Muscle of leg (tissue), 11 donors: Measurements from ENCODE around the gene FGF14. TPM values are rescaled to one million over a fixed set of nuclear protein-coding genes. Genes with fewer than 3 reads are reported as not detected.

Experiments used
- DNase-seq: peaks from one replicate; pipeline ENCODE4 v3.0.0; 2013
- H3K27ac ChIP-seq: one replicate; pipeline ENCODE4 v1.5.1; 2013; ENCODE audit warnings: mild to moderate bottlenecking, low read length, control low read depth
- H3K27me3 ChIP-seq: one replicate; pipeline ENCODE4 v1.6.1; 2013; ENCODE audit warnings: low read length; ENCODE audit not compliant: control insufficient read depth, insufficient read depth
- H3K36me3 ChIP-seq: one replicate; pipeline ENCODE4 v1.6.1; 2013; ENCODE audit warnings: low read length; ENCODE audit not compliant: control insufficient read depth, insufficient read depth
- H3K4me1 ChIP-seq: one replicate; pipeline ENCODE4 v1.6.1; 2013; ENCODE audit warnings: low read length; ENCODE audit not compliant: control insufficient read depth, insufficient read depth
- H3K4me3 ChIP-seq: one replicate; pipeline ENCODE4 v1.5.1; 2013; ENCODE audit warnings: low read length, control low read depth
- H3K9me3 ChIP-seq: replicated peaks from 2 replicates; pipeline ENCODE4 v1.6.1; 2013; ENCODE audit warnings: low read depth, low read length; ENCODE audit not compliant: control insufficient read depth
- WGBS: methylation state at CpG from one replicate; pipeline ENCODE4 v1.1.5; 2013; ENCODE audit warnings: missing lambda C conversion rate; ENCODE audit not compliant: insufficient coverage; 5-methylcytosine and 5-hydroxymethylcytosine counted together
- polyA plus RNA-seq, 8 donors: library from polyadenylated mRNA; unstranded; fragments of 120-200 nt; gene quantifications; one replicate each; pipeline versions ENCODE4 v1.2.1 to v1.2.3, GENCODE V29; 2013; ENCODE audit warnings: inconsistent platforms in 1 of 8, low replicate concordance in 1 of 8; ENCODE audit not compliant: insufficient read length in 8 of 8, insufficient read depth in 1 of 8
- total RNA-seq: library from RNA; stranded (reverse); fragments of 120-200 nt; gene quantifications from one replicate; pipeline ENCODE4 v1.2.4, GENCODE V29; 2013

FGF14 gene
- total and polyA plus RNA-seq, 9 donors = 0.09 to 2.1 (median 0.83) TPM

DNA sequence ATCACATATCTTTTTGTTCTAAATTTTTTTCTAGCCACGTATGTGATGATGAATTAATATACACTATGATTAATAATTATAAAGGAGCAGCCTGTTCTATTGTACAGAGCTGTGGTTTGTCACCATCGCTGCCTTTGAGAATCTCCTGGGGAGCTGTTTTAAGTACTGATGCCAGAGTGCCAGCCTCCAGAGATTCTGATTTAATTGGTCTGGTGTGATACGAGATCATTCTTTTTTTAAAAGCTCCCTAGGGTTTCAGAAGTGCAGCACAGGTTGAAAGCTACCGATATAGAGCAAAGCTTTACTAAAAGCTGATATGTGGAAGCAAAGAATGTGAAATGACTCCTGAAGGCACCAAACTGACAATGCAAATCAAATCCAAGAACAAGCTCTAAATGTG, 634.7 kb downstream of the FGF14 start:
- Histone ChIP-seq H3K4me3 (no peak overlapping the region), H3K4me1 (no peaks in the 10 kb centered on the region), H3K36me3 (no peaks in the 10 kb centered on the region), H3K27me3 (no peaks in the 10 kb centered on the region), H3K27ac (no peak overlapping the region), H3K9me3 (no peaks in the 10 kb centered on the region)
- no peak for DNase-seq
- WGBS = 89% methylated on average over 1 of the region's 4 CpGs

DNA sequence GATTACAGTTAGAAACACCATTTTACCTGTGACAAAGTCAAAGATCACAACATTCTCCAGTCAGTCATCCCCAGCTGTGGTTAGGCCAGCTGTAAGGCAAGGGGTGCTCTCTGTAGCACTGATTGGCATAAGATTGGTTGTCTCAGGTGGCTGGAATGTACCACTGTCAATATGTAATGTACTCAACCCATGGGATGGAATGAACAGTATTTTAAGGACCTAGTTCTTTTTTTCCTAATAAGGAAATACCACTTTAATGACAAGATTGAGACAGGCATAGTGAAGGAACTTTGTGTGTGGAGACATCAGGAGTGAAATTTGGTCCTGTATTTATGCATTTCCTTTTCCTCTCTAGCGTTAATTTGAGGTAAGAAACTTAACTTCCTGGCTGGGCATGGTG, 638.7 kb downstream of the FGF14 start:
- Histone ChIP-seq H3K36me3 (no peaks in the 10 kb centered on the region), H3K4me3 (no peak overlapping the region), H3K4me1 (no peaks in the 10 kb centered on the region), H3K27ac (no peak overlapping the region), H3K27me3 (no peaks in the 10 kb centered on the region), H3K9me3 (no peaks in the 10 kb centered on the region)
- no peak for DNase-seq
- WGBS = no CpG with 5 or more reads among the region's 1 CpG

DNA sequence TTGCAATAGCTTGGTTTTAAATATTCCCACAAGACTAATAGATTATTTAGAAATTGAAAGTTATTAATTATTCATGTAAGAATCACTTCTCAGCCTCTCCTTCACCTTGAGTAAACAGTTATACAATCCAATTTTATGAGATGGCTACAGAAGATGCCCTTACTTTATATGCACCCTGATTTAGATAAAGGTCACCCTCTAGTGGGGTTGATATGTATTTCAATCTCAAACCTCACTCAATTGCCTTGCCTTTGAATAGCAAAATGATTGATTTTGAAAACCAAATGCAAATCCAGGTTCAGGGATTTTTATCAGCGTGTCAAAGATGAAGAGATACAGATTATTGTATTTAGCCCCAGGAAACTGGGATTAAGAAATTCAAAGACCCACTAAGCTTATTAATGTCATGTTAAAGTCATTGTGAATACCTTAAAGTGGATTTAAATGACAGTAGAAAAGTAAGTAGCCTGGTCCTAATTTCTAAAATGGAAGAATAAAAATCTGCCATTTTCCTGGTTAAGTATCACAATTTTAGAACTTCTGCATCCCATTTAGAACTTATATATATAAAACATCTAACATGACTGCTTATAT, 644.3 kb downstream of the FGF14 start:
- Histone ChIP-seq H3K9me3 (no peaks in the 10 kb centered on the region), H3K36me3 (no peaks in the 10 kb centered on the region), H3K27ac (no peak overlapping the region), H3K4me3 (no peak overlapping the region), H3K27me3 (no peaks in the 10 kb centered on the region), H3K4me1 (no peaks in the 10 kb centered on the region)
- DNase-seq = peak; percentile 19
- no CpG with 5 or more reads among the region's 1 CpG for WGBS

DNA sequence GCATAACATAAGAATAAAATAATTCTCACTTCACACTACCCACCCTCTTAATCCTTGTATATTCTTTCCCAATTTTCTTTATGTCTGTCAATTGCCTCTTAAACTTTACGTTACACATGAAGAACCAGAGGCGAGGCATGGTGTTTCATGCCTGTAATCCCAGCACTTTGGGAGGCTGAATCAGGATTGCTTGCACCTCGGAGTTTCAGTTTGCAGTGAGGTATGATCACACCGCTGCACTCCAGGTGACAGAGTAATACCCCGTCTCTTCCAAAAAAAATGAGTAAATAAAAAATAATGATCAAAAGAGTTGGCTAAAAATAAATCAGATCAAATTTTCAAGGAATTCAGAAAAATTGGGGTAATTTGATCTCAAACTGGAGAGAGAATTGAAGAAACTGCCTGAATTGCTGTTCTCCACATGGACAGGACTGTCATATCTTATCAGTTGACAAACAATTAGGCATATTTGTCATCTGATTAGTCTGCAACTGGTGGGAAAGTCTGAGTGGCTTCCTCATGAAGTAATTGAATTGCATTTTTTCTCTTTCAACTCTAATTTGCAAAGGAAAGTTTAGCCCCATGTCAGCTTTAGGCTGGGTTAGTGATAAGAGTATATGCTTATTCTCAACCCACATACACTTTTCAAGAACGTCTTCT, 646.5 kb downstream of the FGF14 start:
- Histone ChIP-seq H3K4me1 (no peaks in the 10 kb centered on the region), H3K27ac (no peak overlapping the region), H3K4me3 (no peak overlapping the region), H3K36me3 (no peaks in the 10 kb centered on the region), H3K27me3 (no peaks in the 10 kb centered on the region), H3K9me3 (no peaks in the 10 kb centered on the region)
- 87% methylated on average over 2 of the region's 6 CpGs for WGBS
- no peak for DNase-seq

DNA sequence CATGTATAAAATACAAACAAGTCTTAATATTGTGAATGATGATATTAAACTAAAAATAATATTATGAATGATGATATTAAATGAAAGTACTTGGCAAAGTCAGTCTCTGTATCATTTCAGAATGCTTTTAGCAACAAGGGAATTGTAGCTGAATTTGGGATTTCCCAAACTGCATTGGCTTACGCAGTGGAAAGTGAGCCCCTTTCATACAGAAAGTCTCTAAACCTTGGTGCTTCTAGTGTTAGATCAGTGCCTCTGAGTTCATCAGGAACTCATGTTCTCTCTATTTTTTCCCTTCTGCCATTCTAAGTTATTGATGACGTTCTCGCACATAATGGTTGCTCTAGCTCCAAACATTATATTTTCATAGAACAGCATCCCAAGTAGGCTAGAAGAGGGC, 649.4 kb downstream of the FGF14 start:
- WGBS = no CpG with 5 or more reads among the region's 3 CpGs
- H3K9me3 ChIP-seq = no peaks in the 10 kb centered on the region

DNA sequence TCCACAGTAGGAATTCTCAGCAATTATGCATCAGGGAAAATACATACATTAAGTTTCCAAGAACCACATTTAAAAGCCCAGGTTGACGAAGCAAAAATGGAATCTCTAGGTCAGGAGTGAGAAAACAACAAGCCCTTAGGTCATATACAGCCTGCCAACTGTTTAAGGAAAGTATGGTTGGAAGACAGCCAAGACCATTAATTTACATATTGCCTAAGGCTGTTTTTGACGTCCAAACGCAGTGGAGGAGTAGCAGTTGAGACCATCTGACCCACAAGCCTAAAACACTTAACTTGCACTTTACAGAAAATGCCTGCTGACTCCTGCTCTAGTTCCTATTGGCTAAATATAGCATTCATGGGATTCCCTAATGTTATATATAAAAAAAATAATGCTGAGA, 650.4 kb downstream of the FGF14 start:
- no peaks in the 10 kb centered on the region for H3K27me3 ChIP-seq
- H3K36me3 ChIP-seq = no peaks in the 10 kb centered on the region
- H3K4me1 ChIP-seq = no peaks in the 10 kb centered on the region
- WGBS = no CpG with 5 or more reads among the region's 3 CpGs
- no peak overlapping the region for H3K4me3 ChIP-seq
- peak; percentile 41 for DNase-seq
- no peak overlapping the region for H3K27ac ChIP-seq
- H3K9me3 ChIP-seq = no peaks in the 10 kb centered on the region

More for the DNA sequence above, 649.4 kb downstream of the FGF14 start:
- Histone ChIP-seq H3K36me3 (no peaks in the 10 kb centered on the region), H3K4me1 (no peaks in the 10 kb centered on the region), H3K4me3 (no peak overlapping the region), H3K27ac (no peak overlapping the region), H3K27me3 (no peaks in the 10 kb centered on the region)
- DNase-seq = no peak

DNA sequence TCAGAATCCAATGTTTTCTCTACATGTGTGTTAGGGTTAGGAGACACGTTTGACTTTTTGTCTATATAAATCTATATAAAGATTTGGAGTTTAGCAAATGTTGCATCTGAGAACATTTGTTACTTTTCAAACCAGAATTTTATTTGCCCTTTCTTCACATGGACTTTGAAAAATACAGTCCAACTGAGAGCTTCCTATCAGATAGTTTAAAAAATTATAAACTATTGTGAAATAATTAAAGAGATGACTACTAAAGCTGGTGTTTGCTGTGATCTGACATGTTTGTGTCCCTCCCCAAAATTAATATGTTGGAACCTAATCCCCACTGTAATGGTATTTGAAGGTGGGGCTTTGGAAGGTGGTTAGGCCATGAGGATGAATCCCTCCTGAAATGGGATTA, 652.3 kb downstream of the FGF14 start:
- no peak for DNase-seq
- no peaks in the 10 kb centered on the region for H3K9me3 ChIP-seq
- H3K27me3 ChIP-seq = no peaks in the 10 kb centered on the region
- WGBS = no CpG with 5 or more reads among the region's 1 CpG
- no peak overlapping the region for H3K4me3 ChIP-seq
- no peaks in the 10 kb centered on the region for H3K36me3 ChIP-seq
- no peaks in the 10 kb centered on the region for H3K4me1 ChIP-seq
- H3K27ac ChIP-seq = no peak overlapping the region

DNA sequence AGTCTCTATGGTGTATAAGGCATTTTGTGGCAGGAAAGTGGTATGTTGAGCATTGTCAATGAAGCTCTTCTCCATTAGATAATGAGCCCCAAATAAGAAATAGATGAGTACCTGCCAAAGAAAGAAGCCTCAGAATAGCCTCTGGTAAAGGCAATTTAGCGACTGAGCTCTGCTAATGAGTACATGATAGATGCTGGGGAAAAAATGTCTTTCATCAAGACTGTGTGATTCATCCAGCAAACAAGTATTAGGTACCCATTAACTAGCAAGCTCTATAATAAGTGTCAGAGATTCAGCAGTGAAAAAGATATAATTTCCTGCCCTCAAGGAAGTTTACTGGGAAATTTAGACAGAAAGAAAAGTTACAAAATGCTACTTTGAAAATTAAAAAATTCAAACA, 654.8 kb downstream of the FGF14 start:
- no CpG with 5 or more reads among the region's 1 CpG for WGBS

DNA sequence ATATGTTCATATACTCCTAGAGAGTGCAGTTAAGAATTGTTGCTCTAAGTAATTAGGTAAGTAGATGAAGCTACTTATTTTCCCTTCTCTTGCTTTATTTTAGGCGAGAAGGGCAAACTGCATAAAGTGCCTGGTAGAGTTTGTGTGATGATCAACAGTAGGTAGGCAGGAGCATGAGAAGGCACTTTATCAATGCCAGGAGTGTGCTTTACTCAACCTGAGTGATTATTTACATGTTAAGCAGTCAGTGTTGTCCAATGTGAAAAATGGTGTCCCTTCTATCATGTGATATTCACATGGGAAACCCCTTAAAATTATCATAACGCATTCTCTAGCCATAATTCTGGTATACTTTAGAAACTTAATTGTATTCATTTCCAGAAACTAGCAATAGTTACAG, 655.3 kb downstream of the FGF14 start:
- Histone ChIP-seq H3K27me3 (no peaks in the 10 kb centered on the region), H3K36me3 (no peaks in the 10 kb centered on the region), H3K4me3 (no peak overlapping the region), H3K9me3 (no peaks in the 10 kb centered on the region), H3K27ac (no peak overlapping the region), H3K4me1 (no peaks in the 10 kb centered on the region)
- no peak for DNase-seq
- WGBS = no CpG with 5 or more reads among the region's 2 CpGs

More for the DNA sequence above, 654.8 kb downstream of the FGF14 start:
- no peaks in the 10 kb centered on the region for H3K27me3 ChIP-seq
- H3K9me3 ChIP-seq = no peaks in the 10 kb centered on the region
- no peak overlapping the region for H3K27ac ChIP-seq
- no peaks in the 10 kb centered on the region for H3K36me3 ChIP-seq
- no peak for DNase-seq
- no peaks in the 10 kb centered on the region for H3K4me1 ChIP-seq
- H3K4me3 ChIP-seq = no peak overlapping the region

DNA sequence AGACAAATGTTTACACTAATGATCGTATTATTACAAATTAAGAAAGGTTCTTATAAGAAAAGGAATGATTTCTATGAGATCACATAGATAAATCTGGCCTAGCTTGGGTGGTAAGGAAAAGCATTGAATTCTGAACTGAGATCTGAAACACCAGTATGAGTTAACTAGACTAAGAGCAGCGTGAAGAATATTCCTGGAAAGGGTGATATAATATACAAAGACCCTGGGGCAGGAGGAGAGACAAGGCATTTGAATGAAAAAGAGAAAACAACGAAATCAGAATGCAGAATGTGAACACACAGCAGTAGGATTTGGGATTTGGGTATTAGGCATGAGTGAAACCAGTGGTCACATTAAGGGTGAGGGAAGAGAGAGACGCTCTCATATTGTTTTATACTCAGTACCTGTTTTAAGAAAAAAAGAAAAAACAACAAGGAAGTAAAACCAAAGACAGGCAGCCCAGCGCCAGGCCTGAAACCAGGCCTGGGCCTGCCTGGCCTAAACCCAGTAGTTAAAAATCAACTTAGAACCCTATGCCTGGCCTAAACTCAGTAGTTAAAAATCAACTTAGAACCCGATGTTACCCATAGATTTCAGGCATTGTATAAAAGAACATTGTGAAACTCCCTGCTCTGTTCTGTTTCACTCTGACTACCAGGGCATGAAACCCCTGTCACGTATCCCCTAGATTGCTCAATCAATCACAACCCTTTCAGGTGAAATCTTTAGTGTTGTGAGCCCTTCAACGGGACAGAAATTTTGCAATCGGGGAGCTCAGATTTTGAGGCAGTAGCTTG, 662.3 kb downstream of the FGF14 start:
- Histone ChIP-seq H3K36me3 (no peaks in the 10 kb centered on the region), H3K27me3 (no peaks in the 10 kb centered on the region), H3K4me1 (no peaks in the 10 kb centered on the region), H3K27ac (no peak overlapping the region), H3K9me3 (no peaks in the 10 kb centered on the region), H3K4me3 (no peak overlapping the region)
- 76% methylated on average over 3 of the region's 9 CpGs for WGBS
- DNase-seq = no peak
